ENCODE results near the gene FXR1. TPM values are rescaled to one million over a fixed set of nuclear protein-coding genes. Genes with fewer than 3 reads are reported as not detected.
"Not testable (repeated sequence)": the region's sequence is repeated elsewhere in the genome, so short reads cannot be mapped to it uniquely, and the experiment has no call there.

FXR1 gene
- total RNA-seq, 1 donor from 2014 or later: 223 TPM

GRCh38 chr3:180934638-180935037, 22.2 kb downstream of the FXR1 start:
- DNase-seq: no peak

- no peak for DNase-seq
These were observed 28.4 kb downstream of the FXR1 start for GRCh38 chr3:180940826-180941225.

- no peak for DNase-seq
These were observed 35.4 kb downstream of the FXR1 start for GRCh38 chr3:180947761-180948390.

GRCh38 chr3:180959691-180960090, 47.2 kb downstream of the FXR1 start:
- no peak for DNase-seq

- DNase-seq: no peak
These were observed 48.6 kb downstream of the FXR1 start for GRCh38 chr3:180961087-180961486.

GRCh38 chr3:180961552-180961951, 49.1 kb downstream of the FXR1 start:
- DNase-seq: no peak

- DNase-seq: no peak
These were observed 50.1 kb downstream of the FXR1 start for GRCh38 chr3:180962530-180962929.

- DNase-seq: no peak
These were observed 58.5 kb downstream of the FXR1 start for GRCh38 chr3:180970931-180971330.

- DNase-seq: no peak
These were observed 61.1 kb downstream of the FXR1 start for GRCh38 chr3:180973543-180973942.

- no peak for DNase-seq
These were observed 61.8 kb downstream of the FXR1 start for GRCh38 chr3:180974286-180974685.

- no peak for DNase-seq
These were observed 65.0 kb downstream of the FXR1 start for GRCh38 chr3:180977498-180977897.

- no peak for DNase-seq
These were observed 67.5 kb downstream of the FXR1 start for GRCh38 chr3:180979961-180980360.

GRCh38 chr3:180980611-180981010, 68.1 kb downstream of the FXR1 start:
- DNase-seq: no peak

GRCh38 chr3:180981912-180982311, 69.4 kb downstream of the FXR1 start:
- DNase-seq: no peak

GRCh38 chr3:180983136-180983535, 70.7 kb downstream of the FXR1 start:
- no peak for DNase-seq

GRCh38 chr3:180986366-180986765, 73.9 kb downstream of the FXR1 start:
- not testable (repeated sequence) for DNase-seq

- no peak for DNase-seq
These were observed 74.9 kb downstream of the FXR1 start for GRCh38 chr3:180987344-180987743.

GRCh38 chr3:180989291-180990163, 77.1 kb downstream of the FXR1 start, which contains the start of gene DNAJC19:
DNAJC19 (minus strand) TSS chr3:180989736; CDS start chr3:180989602, 134 bp downstream.
- peak; percentile 93 for DNase-seq

GRCh38 chr3:180990505-180990904, 78.0 kb downstream of the FXR1 start:
- no peak for DNase-seq

- DNase-seq: no peak
These were observed 84.0 kb downstream of the FXR1 start for GRCh38 chr3:180996415-180996932.

GRCh38 chr3:181002331-181002730, 89.9 kb downstream of the FXR1 start:
- not testable (repeated sequence) for DNase-seq

- not testable (repeated sequence) for DNase-seq
These were observed 91.0 kb downstream of the FXR1 start for GRCh38 chr3:181003469-181003868.

GRCh38 chr3:181006541-181006940, 94.1 kb downstream of the FXR1 start:
- DNase-seq: no peak
